Caco-2 (cell line): Measurements from ENCODE around the gene DOCK10. TPM values are rescaled to one million over a fixed set of nuclear protein-coding genes. Genes with fewer than 3 reads are reported as not detected.

Source experiments
- BruUV-seq: library from RNA; stranded (reverse); fragments of 400-500 nt; replicated peaks from 2 replicates; lab custom pipeline; 2021; lab: Mats Ljungman, UMichigan
- CTCF ChIA-PET: fragments of 300-600 bp; sonication (Branson Sonifier 250); formaldehyde crosslinking; loops from one replicate; lab custom pipeline; 2022; ENCODE audit warnings: antibody characterized with exemption; lab: Charles Lee
- POLR2A ChIA-PET: fragments of 300-600 bp; sonication (Branson Sonifier 250); formaldehyde crosslinking; loops from one replicate; lab custom pipeline; 2022; ENCODE audit warnings: antibody characterized with exemption; lab: Charles Lee
- DNase-seq, 2 experiments: peaks; one replicate each; pipeline versions ENCODE4 v3.0.0 to v3.0.0-alpha.2; 2020 to 2022
- H3K27me3 ChIP-seq: replicated peaks from 2 replicates; pipeline ENCODE4 v1.6.0; 2011; ENCODE audit warnings: low read length; ENCODE audit not compliant: control insufficient read depth, insufficient read depth
- H3K36me3 ChIP-seq: 2 replicates; pipeline ENCODE4 v1.5.1; 2011; ENCODE audit warnings: low read length; ENCODE audit not compliant: control insufficient read depth, insufficient read depth
- H3K4me1 ChIP-seq: fragments of 250-450 bp; sonication (Bioruptor Pico); 2 replicates; pipeline ENCODE4 v1.5.1; 2020; ENCODE audit warnings: mild to moderate bottlenecking
- H3K4me3 ChIP-seq: 2 replicates; pipeline ENCODE4 v1.5.1; 2011; ENCODE audit warnings: low read depth, mild to moderate bottlenecking, control low read depth, low read length
- H3K9me3 ChIP-seq: fragments of 250-450 bp; sonication (Bioruptor Pico); 2 replicates; pipeline ENCODE4 v1.5.1; 2020; ENCODE audit warnings: mild to moderate bottlenecking, moderate library complexity
- H3K27ac Mint-ChIP-seq: one replicate; pipeline ENCODE4 v1.8.0; 2022; ENCODE audit warnings: mixed read lengths; ENCODE audit not compliant: unreplicated experiment
- H3K27me3 Mint-ChIP-seq: one replicate; pipeline ENCODE4 v1.8.0; 2022; ENCODE audit warnings: mixed read lengths; ENCODE audit not compliant: insufficient read depth, unreplicated experiment
- H3K36me3 Mint-ChIP-seq: one replicate; pipeline ENCODE4 v1.8.0; 2022; ENCODE audit warnings: mild to moderate bottlenecking, mixed read lengths; ENCODE audit not compliant: insufficient read depth, unreplicated experiment
- H3K4me1 Mint-ChIP-seq: one replicate; pipeline ENCODE4 v1.8.0; 2022; ENCODE audit warnings: low read depth, mixed read lengths; ENCODE audit not compliant: unreplicated experiment
- H3K4me3 Mint-ChIP-seq: one replicate; pipeline ENCODE4 v1.8.0; 2022; ENCODE audit warnings: mild to moderate bottlenecking, moderate library complexity, mixed read lengths; ENCODE audit not compliant: unreplicated experiment
- H3K9me3 Mint-ChIP-seq: one replicate; pipeline ENCODE4 v1.8.0; 2022; ENCODE audit warnings: mixed read lengths; ENCODE audit not compliant: unreplicated experiment
- intact Hi-C: fragments of 100-400 bp; cut with micrococcal nuclease; formaldehyde crosslinking; loops from one replicate; pipeline ENCODE4 v1.10.0; 2022; ENCODE audit not compliant: unreplicated experiment
- total RNA-seq: library from RNA; stranded (reverse); gene quantifications from 2 replicates; pipeline ENCODE4 v1.2.3, GENCODE V29; 2022
- TF ChIP-seq, protein P1 (sequence below), 2 experiments: fragments of 200-600 bp in 1 of 2; IDR thresholded peaks; 1 replicate in 1 of 2; 2 replicates in 1 of 2; pipeline versions ENCODE4 v1.5.1 to v1.8.0; 2011 to 2022; ENCODE audit warnings: antibody characterized with exemption in 1 of 2, control low read depth in 1 of 2, inconsistent platforms in 1 of 2, low read depth in 1 of 2, low read length in 1 of 2, mild to moderate bottlenecking in 1 of 2, moderate library complexity in 1 of 2; ENCODE audit not compliant: insufficient read depth in 1 of 2, severe bottlenecking in 1 of 2, unreplicated experiment in 1 of 2

DOCK10 gene
- total RNA-seq, 1 experiment from 2014 or later = not detected

DNA sequence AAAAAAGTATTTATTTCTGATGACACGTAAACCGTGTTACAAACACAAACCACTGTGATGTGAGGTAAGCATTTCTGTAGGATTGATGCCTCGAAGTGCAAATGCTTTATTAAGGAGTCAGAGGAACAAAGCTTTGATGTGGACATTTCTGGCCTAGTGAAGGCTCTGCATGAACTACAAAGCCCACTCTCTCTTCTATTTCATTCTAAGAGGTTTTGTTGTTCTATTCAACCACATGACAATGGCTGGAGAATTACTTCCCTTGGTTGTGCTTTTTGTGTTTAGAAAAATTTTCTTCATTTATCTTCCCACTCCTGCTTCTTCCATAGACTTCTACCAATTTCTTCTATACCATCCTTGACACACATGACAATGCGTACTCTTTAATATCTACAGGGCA, 200.4 kb downstream of the DOCK10 start:
- Histone ChIP-seq H3K4me1 (no peaks in the 10 kb centered on the region), H3K9me3 (no peaks in the 10 kb centered on the region), H3K27me3 (no peaks in the 10 kb centered on the region), H3K4me3 (no peak overlapping the region), H3K36me3 (no peaks in the 10 kb centered on the region)
- H3K4me1 Mint-ChIP-seq = no peaks in the 10 kb centered on the region
- no peaks in the 10 kb centered on the region for H3K36me3 Mint-ChIP-seq
- CTCF ChIA-PET = no interaction called here
- H3K4me3 Mint-ChIP-seq = no peak overlapping the region
- H3K27ac Mint-ChIP-seq = no peak overlapping the region
- TF ChIP-seq, protein P1, sequence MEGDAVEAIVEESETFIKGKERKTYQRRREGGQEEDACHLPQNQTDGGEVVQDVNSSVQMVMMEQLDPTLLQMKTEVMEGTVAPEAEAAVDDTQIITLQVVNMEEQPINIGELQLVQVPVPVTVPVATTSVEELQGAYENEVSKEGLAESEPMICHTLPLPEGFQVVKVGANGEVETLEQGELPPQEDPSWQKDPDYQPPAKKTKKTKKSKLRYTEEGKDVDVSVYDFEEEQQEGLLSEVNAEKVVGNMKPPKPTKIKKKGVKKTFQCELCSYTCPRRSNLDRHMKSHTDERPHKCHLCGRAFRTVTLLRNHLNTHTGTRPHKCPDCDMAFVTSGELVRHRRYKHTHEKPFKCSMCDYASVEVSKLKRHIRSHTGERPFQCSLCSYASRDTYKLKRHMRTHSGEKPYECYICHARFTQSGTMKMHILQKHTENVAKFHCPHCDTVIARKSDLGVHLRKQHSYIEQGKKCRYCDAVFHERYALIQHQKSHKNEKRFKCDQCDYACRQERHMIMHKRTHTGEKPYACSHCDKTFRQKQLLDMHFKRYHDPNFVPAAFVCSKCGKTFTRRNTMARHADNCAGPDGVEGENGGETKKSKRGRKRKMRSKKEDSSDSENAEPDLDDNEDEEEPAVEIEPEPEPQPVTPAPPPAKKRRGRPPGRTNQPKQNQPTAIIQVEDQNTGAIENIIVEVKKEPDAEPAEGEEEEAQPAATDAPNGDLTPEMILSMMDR (IDR thresholded peaks at IDR 0.05; ENCODE audit: insufficient read depth in 1 of 2, low read depth in 1 of 2, low read length in 1 of 2, severe bottlenecking in 1 of 2, unreplicated experiment in 1 of 2) = no peak
- DNase-seq = no peak
- intact Hi-C loops = no loop called here
- peaks cover 5% of the 10 kb centered on the region for H3K27me3 Mint-ChIP-seq
- POLR2A ChIA-PET = no interaction called here
- BruUV-seq = no TSS peak
- no peaks in the 10 kb centered on the region for H3K9me3 Mint-ChIP-seq

DNA sequence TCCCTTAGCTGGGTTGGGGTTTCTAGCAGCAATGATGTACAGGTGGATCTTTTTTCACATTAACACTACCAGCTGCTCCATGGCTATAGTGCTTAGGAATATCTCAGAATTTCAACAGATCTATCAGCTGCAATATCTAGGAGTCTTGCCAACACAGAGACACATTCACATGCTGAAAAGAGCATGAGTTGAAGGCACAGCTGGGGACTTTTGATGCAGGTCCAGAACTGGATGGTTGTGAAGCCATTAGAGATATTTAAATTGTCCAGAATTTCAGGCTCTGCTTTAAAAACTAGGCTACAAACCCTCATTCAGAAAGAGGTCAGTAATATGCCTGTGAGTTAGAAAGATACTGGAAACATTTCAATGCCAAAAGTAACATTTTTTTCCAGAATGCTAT, 203.9 kb downstream of the DOCK10 start:
- no TSS peak for BruUV-seq

DNA sequence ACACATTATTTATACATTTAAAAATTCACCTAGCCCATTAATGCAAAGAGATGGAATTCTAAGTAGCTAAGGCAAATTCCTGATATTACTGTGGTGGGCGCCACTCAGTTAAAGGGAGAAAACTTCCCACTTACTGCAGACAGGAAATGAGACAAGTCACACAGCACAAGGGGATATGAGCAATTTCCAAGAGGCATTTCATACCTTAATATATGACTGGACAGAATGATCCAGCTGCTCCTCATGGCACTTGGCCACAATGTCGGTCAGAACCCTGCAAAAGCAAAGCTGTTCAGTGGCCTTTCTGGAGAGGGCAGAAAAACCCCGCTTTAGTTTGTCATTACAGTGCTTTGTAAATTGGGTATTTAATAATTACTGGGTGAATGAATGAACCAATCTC, 204.7 kb downstream of the DOCK10 start:
- CTCF ChIA-PET = no interaction called here

More for the DNA sequence above, 203.9 kb downstream of the DOCK10 start:
- TF ChIP-seq, protein P1 (IDR thresholded peaks at IDR 0.05; ENCODE audit: insufficient read depth in 1 of 2, low read depth in 1 of 2, low read length in 1 of 2, severe bottlenecking in 1 of 2, unreplicated experiment in 1 of 2) = no peak
- ChIA-PET CTCF (no interaction called here), POLR2A (no interaction called here)
- intact Hi-C loops = no loop called here
- H3K9me3 Mint-ChIP-seq = no peaks in the 10 kb centered on the region
- Histone ChIP-seq H3K4me1 (no peaks in the 10 kb centered on the region), H3K27me3 (no peaks in the 10 kb centered on the region), H3K9me3 (no peaks in the 10 kb centered on the region), H3K4me3 (no peak overlapping the region), H3K36me3 (no peaks in the 10 kb centered on the region)
- no peaks in the 10 kb centered on the region for H3K4me1 Mint-ChIP-seq
- no peaks in the 10 kb centered on the region for H3K36me3 Mint-ChIP-seq
- H3K4me3 Mint-ChIP-seq = no peak overlapping the region
- H3K27me3 Mint-ChIP-seq = peaks cover 8% of the 10 kb centered on the region
- DNase-seq = no peak
- no peak overlapping the region for H3K27ac Mint-ChIP-seq

More for the DNA sequence above, 204.7 kb downstream of the DOCK10 start:
- H3K9me3 Mint-ChIP-seq = no peaks in the 10 kb centered on the region
- no peak overlapping the region for H3K4me3 Mint-ChIP-seq
- intact Hi-C loops = no loop called here
- Histone ChIP-seq H3K4me3 (no peak overlapping the region), H3K4me1 (no peaks in the 10 kb centered on the region), H3K36me3 (no peaks in the 10 kb centered on the region), H3K27me3 (no peaks in the 10 kb centered on the region), H3K9me3 (no peaks in the 10 kb centered on the region)
- no peaks in the 10 kb centered on the region for H3K4me1 Mint-ChIP-seq
- POLR2A ChIA-PET = no interaction called here
- no peaks in the 10 kb centered on the region for H3K36me3 Mint-ChIP-seq
- BruUV-seq = no TSS peak
- TF ChIP-seq, protein P1 (IDR thresholded peaks at IDR 0.05; ENCODE audit: insufficient read depth in 1 of 2, low read depth in 1 of 2, low read length in 1 of 2, severe bottlenecking in 1 of 2, unreplicated experiment in 1 of 2) = no peak
- H3K27me3 Mint-ChIP-seq = peaks cover 5% of the 10 kb centered on the region
- DNase-seq = no peak
- no peak overlapping the region for H3K27ac Mint-ChIP-seq
